ENCODE data around the gene IZUMO2.

DNA sequence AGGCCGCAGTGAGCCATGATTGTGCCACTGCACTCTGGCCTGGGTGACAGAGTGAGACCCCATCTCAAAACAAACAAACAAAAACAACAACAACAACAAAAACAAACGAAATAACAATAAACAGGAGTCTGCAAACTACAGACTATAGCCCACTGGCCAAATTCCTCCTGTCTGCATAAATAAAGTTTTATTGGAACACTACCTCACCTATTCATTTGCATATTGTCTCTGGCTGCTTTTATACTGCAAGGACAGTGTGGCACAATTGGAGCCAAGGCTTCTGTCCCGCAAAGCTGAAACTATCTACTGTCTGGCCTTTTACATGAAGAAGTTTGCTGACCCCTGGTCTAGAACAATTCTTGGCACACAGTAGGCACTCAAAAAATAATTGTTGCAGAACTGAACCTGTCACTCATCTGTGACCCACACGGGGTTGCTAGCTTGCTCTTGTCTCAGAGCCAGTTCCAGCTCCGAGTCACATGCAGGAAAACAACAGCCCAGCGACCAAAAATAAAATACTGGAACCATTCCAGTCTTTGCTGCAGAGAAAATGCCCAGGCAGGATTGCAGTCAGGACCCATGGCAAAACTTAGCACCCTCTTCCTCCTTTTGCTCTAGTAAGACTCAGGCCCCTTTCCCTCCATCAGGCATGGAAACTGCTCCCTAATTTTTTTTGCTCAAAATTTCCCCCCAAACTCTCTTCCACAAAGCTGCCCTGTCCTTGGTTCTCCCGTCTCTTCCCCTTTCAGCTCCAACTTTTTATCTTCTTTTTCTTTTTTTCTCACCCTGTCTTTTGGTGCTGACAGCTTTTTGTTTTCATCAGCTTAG lies 35.6 kb upstream of the IZUMO2 start:
- TF ChIP-seq, protein P1, sequence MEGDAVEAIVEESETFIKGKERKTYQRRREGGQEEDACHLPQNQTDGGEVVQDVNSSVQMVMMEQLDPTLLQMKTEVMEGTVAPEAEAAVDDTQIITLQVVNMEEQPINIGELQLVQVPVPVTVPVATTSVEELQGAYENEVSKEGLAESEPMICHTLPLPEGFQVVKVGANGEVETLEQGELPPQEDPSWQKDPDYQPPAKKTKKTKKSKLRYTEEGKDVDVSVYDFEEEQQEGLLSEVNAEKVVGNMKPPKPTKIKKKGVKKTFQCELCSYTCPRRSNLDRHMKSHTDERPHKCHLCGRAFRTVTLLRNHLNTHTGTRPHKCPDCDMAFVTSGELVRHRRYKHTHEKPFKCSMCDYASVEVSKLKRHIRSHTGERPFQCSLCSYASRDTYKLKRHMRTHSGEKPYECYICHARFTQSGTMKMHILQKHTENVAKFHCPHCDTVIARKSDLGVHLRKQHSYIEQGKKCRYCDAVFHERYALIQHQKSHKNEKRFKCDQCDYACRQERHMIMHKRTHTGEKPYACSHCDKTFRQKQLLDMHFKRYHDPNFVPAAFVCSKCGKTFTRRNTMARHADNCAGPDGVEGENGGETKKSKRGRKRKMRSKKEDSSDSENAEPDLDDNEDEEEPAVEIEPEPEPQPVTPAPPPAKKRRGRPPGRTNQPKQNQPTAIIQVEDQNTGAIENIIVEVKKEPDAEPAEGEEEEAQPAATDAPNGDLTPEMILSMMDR (optimal IDR thresholded peaks at IDR 0.05 in 1 of 3, IDR thresholded peaks at IDR 0.05 in 1 of 3, conservative IDR thresholded peaks at IDR 0.05 in 1 of 3; ENCODE audit: extremely low read depth in 1 of 3, insufficient read depth in 2 of 3, low read length in 3 of 3): no peak
- no peak for TF ChIP-seq EZH2 (IDR thresholded peaks at IDR 0.05; ENCODE audit: low read length)

Measured in keratinocyte (primary cell).